GM21526 (cell line): ENCODE data around the gene SLC6A6.

Experiments used
- ATAC-seq: cut with Tn5 transposase; IDR thresholded peaks from one replicate; pipeline ENCODE4 v1.9.1; 2021; ENCODE audit warnings: moderate library complexity; ENCODE audit not compliant: unreplicated experiment, low FRiP score

SLC6A6 gene

DNA sequence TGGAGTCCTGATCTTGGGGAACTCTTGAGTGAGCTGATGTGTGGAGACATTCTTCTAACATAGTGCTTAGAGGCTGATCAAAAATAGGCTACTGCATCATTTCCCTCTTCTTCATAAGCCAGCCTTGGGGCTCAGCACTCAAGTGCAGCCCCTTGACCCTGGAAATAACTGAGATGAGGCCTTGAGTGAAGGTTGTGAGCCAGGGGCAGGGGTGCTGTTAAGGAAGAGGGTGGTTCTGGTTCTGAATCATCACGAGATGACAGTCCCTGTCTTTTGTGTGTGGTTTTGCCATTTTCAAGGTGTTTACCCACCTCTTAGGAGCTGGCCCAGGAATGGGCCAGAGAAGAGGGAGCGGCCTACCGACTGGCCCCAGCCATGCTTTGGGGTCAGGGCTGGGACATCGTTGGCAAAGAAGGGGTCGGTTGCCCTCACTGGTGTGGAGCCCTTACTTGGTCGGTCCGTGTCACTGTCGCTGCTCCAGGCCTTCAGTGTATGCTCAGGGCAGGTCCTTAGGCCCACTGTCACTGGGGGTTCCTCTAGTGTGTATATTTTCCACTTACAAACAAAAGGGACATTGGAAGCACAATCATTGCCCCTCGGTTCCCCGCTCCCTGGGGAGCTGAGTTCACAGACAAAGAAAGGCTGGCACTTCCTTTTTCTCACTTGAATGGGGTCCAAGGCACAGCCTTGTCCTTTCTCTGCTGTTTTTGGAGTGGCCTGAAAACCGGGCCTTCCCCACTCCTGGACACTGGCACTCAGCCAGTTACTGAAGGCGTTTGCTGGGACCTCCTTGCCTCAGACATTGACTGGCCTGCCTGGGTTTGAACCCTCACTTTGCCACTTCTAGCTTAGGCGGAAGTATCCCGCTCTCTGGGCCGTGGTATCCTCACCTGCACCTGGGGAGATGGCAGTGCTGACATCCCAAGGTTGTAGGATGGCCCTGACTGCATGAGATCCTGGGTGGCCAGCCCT is 46.6 kb downstream of the SLC6A6 start:
- no peak for ATAC-seq

DNA sequence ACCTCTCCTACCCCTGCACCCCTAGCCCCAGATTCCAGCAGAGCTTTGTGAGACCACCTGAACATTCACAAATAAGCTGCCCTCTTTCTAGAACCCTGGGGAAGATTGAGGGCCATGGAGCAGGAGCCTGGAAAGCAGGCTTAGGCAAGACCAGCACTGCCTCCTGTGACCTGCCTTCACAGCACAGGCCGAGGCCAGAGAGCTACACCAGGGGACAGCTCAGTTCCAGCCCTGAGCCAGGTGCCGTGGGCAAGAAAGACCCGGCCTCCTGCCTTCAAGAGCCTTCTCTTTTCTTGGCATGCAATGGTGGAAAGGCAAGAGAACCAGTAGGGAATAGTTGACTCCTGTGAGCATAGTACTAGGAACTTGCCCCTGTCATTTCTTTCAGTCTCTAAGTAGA is 48.1 kb downstream of the SLC6A6 start:
- ATAC-seq = no peak

DNA sequence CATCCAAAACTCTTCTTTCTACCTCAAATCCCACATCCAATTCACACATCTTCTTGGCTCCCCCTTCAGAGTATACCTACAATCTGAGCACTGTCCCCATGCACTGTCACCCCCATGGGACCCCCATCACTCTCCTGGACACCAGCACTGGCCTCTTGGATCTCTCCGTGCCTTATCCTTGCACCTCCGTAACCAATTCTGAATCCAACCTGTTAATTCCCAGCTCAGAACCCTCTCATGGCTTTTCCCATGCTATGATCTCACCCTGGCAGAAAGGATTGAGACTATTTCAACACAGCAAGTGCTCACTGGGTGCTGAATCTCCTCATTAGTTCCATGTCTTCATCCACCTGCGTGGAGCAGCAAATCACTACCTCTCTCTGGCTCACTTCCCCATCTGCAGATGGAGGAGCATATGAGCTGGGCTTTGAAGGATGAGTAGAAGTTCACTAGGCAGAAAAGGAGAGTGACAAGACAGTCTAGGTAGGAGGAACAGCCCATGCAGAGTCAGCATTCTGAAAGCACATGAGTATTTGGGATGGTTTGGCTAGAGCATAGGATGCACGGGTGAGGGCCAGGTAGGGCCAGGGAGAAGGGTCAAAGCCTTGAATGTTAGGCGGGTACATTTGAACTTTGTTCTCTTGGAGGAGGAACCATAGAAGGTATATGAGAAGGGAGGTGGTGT is 48.7 kb downstream of the SLC6A6 start:
- no peak for ATAC-seq

DNA sequence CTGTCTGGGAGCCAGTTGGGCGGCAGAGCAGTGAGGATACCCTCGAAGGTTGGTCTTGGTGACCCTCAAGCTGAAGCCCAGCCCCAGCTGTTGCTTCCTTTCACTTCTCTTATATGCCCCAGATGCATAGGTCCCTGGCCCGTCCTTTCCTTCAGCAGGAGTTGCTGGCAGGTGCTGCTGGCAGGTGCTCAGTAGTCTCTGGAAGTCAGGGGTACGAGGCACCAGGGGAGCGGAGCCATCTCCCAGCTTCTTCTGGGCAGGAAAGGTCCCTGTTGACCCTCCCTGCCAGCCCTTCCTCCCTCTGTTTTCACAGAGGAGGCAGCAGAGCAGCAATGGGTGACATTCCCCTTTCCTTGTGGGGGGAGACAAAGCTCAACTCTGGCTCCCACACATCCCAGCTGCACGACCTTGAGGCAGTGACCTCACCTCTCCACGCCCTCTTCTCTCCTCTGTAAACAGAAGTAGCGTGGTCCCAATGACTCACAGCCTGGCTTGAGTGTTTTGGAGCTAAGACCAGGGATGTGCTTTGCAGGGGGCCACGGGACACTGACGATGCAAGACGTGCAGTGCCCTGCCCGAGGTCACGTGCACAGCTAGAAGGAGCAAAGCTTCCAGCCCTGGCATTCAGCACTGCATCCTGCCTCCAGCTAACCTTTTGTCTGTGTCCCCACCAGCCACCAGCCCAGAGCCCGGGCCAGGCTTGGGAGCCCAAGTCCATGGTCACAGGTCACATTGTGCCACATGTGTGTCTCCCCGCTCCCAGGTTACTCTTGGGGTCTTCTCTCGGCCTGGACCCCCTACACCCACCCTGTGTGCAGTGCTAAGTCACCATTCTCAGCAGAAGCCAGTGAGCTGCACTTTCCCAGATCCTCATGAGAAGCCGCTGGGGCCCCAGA is 49.7 kb downstream of the SLC6A6 start:
- ATAC-seq = no peak

DNA sequence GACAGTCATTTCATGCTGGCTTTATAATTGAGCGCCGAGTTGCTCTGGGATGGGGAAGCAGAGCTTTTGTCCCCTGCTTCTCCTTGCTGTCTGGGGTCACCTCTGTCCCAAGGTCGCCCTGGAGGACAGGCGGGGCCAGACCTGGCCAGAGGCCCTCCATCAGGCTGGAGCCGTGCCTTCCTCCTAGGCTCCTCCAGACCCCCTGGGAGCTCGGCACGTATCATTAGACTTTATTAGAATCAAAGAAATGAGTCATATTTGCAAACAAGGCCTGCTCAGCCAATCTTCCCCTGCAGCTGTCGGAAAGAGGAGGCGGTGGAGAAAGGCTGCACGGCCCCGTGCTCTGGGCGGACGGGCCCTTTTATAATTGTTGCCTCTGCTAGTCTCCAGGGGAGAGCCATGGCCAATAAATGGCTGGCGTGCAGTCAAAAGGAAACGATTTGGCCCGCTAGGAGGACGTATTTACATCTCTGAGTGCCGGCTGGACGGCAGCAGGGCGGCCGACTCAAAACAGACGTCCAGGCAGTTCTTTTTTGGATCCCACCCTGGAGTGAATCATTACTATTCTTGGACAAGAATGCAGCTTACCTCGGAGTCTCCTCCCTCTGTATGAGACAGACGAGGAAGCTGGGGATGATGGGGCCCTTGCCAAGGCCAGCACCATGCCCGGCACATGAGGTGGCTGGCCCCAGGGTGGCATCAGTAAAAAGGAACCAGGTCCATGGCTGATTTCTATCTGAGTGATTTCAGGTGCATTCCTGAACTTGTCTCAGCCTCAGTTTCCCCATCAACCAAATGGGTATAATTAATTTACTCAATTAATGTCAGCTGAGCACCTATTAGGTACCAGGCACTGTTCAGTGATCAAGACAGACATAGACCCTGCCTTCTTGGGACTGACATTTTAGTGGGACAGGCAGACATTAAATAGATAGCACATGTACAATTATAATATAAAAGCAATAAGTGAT is 50.6 kb downstream of the SLC6A6 start:
- no peak for ATAC-seq

DNA sequence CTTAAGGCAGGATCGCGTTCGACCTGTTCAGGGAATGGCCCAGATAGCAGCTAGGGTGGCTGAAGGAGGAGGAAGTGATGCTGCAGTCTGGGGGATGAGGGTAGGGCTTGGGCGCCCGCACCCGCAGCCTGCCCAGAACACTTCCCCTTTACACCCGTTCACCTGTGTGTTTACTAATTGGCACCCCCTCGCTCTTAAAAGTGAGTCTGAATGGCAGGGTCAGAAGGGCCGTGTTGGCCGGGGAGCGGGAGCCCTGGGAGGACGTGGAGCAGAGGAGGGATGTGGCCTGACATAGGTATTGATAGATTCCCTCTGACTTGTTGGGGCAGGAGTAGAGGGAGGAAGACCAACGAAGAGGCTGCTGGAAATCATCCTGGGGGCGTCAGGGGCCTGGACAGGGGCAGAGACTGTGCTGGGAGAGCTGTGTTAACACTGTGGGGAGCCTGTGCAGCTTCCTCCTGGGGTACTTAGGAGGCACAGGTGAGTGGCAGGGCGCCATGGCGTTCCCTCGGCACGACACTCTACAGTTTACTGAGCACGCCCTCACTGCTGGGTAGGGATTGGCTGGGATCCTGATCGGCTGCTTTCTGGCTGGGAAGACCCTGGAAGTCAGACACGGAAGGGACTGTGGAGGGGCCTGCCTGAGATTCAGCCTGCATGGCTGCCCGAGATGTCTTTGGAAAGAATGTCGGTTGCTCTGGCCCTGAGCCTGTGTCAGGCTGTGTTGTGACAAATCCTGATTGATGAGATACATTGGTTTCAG is 51.7 kb downstream of the SLC6A6 start:
- no peak for ATAC-seq

DNA sequence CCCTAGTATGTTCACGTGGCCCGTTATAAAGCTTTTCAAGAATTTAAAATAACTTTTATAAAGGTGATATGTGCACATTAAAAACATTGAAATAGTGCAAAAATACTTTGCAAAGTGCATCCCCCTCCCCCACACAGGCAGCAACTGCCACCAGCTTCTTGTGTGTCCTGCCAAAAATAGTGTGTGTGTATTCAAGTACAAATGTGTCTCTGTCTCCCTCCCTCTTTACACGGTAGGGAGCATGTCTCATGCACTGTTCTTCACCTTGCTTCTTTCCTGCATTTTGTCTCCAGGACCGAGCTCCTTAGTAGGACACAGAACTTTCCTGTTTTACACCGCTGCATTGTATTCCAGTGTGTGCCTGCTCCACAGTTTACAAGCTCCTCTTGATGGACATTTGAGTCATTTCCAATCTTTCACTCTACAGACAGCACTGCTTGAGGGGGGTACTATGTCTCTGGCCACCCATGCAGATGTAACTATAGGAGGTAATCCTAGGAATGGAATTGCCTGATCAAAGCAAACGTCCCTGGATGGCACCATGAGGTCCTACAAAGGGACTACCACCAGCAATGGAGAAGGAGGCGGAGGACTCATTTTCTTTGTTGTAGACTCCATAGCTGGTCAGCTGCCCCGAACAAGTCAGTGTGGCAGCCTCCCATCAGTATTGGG is 52.4 kb downstream of the SLC6A6 start:
- ATAC-seq = no peak

DNA sequence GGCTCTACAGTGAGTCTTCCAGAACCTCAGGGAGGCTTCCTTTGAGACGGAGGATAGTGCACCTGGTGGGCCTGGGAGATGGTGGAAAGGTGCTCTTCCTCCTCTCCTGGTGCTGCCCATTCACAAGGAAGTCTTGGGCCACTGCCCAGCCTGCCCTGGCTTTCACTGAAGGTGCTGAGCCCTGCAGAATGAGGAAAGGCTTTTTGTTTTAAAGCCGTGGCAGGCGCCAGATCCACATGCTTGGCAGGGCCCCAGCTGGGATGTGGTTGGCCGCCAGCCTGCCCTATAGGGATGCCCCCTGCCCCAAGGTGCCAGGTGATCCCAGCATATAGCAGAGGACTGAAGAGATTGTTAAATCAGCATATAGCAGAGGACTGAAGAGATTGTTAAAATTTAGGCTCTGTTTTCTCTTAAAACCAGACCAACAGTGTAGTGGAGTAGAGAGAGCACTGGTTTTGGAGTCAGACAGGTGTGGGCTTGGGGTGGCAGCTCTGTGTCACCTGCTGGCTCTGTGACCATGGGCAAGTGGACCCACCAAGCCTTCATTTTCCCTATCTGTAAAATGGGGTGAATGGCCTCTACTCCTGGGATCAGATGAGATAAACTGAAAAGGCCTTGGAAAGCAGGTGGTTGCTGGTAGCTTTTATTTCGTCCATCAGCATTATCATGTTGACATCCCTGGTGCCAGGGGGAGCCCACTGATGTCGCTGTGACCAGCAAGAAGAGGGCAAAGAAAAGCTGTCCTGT is 53.3 kb downstream of the SLC6A6 start:
- ATAC-seq = no peak

DNA sequence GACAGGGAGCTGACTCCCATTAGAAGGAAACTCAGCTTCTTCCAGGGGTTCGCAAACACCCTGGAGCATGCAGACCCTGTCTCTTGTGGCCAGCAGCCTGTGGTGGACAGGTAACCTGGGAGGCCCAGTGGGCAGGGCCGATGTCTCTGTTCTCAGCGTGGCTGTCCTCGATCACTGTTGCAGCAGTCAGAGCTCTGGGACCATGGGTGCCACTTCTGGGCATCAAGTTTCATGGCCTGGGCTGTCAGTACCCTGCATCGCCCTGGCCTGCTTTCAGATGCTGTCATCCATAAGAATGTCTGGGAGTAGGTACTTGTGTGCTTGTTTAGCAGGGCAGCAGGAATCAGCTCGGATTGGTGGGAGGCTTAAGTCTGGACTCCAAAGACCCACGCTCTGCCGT is 54.4 kb downstream of the SLC6A6 start:
- no peak for ATAC-seq

DNA sequence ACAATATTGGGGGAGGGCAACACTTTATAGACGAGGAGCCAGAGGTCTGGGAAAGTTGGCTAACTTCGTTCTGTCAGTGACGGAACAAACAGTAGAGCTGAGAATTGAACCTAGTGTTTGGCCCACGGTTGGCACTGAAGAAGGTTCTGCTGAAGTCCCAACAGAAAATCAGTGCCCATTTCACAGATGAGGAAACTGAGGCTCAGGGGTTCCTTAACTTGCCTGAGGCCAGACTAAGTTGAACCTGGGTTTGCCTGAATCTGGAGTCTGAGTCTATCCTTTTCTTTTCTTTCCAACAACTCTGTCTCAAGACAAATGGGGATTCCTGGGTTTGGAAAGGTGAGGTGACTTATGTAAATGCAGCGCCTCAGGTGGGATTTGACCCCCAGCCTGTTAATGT is 55.1 kb downstream of the SLC6A6 start:
- ATAC-seq = no peak

DNA sequence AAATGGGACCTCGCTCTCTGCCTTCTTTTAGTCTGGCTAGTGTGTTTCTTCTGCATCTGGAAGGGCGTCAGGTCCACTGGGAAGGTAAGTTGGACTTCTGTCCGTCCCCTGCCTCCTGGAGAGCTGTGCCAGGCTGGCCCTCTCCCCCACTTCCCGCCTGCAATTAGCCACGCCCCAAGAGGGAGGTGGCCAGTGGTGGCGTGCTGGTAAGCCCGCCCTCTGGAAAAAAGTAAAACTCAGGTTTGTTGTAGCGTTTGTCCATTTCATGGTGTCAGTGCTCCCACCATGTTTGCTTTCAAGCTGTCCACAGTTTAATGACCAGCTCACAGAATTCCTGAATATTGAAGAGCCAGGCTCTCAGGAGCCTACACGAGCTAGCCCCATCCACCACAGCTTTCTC is 55.6 kb downstream of the SLC6A6 start:
- ATAC-seq = no peak

DNA sequence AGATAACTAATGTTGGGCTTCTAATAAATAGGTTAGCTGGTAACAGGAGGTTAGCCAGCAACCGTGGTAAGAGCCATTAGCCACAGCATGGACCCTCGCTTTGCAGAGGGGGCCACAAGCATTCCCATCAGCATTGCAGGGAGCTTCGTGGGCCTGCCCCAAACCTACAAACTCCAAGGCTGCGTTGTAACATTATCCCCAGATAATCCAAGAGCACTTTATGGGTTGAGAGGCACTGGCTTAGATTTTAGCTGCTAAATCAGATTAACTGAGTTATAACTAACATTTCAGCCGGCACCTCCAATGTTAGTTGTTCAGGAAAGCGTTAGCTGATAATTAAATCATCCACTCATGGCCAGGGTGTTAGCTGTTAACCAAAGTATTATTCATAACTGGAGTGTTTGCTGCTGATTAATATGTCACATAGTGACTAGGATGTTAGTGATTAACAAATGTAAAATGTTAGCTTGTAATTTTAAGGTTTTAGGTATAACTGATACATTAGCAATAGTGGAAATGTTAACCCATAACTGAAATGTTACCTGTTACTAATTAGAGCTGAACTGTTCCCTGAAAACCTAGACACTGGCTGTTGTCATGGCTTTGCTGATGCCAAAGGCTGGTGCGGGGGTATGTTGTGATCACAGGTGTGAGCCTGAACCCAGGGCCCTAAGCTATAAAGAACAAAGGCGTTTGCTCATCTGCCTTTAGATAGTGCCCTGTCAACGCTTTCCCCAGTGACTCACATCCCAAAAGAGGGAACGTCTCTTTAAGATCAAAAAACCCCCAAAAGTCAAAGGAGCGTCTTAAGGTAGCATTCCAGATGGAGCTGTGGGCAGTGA is 56.2 kb downstream of the SLC6A6 start:
- no peak for ATAC-seq

DNA sequence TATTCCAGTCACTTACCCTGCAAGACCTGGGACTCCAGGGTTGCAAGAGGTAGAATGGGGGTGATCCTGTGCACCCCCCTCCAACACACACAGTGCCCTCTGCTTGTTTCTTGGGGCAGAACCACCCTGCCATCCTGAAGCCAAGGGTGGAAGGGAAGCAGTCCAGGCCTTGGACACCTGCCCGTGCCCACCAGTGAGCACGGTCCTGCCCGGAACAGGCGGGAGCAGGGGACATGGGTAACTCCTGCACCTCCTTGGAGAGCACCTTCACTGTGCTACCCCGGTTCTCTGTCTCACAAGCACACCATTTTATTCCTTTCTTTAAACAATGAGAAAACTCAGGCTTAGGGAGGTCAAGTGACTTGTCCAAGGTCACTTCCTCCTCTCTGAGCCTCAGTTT is 57.0 kb downstream of the SLC6A6 start:
- ATAC-seq = no peak

DNA sequence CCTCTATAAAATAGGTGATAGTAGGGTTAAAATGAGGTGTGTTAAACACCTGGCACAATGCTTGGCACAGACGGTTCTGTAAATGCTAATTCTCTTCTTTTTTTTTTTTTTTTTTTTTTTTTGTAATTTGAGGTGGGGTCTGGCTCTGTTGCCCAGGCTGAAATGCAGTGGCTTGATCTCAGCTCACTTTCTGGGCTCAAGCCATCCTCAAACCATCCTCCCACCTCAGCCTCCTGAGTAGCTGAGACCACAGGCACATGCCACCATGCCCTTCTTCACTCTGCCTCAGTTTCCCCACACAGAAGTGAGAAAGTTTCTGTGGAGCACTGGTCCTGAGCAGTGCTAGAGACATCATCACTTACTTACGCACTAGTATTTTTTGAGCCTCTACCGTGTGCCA is 57.4 kb downstream of the SLC6A6 start:
- no peak for ATAC-seq

DNA sequence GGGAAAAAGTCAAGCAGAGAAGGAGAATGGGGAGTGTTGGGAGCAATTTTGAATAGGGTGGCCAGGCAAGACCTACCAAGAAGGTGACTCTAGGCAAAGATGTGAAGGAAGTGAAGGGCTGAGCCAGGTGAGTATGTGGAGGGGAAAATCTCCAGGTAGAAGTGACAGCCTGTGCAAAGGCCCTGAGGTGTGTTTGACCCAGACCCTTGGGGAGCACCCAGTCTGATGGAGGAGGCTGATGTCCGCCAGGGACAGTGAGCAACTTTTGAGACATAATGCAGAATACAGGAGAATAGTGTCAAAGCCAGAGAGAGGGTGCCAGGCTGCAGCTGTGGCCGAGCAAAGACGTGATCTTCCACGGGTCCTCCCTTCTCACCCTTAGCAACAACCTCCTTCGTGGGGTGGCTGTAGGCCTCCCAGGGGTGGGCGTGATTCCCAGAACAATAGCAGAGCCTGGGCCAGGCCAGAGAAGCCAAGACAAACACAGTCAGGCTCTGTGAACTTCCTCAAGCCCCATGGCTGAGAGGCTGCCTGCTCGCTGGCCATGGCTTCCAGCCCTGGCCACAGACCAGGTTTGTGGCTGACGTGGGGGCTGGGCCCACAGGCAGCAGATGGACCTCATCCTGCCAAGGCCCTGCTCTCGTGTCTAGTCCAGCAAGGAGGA is 58.1 kb downstream of the SLC6A6 start:
- ATAC-seq = no peak

DNA sequence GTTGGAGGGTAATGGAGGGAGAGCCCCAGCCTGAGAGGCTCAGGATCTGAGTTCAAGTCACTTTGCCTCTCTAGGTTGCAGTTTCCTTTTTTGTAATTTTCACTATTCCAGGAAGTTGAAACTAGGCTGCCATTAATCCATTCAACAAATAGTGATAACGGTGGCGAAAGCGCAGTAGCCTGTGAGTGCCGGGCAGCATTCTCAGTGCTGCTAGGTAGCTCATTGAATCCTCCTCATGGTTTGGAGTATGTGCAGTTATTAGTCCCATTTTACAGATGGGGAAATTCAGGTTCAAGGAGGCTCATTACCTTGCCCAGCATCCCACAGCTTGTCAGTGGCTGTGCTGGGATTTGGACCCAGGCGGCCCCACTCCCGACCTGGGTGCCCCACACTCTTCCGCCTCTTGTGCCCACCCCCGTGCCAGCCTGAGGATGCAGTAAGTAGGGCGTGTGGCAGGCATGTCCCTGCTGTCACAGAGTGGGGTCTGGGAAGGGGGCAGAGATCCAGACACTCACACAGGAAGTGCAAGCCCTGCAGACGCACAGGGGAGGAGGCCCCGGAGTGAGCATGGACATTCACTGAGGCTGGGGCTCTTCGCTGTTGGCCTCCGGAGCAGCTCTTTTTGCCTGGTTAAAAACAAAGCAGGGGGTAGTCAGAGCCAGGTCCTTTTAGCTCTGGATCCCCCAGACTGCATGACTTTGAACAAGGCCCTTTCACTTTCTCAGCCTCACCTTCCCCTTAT is 58.8 kb downstream of the SLC6A6 start:
- ATAC-seq = no peak
